HG02840 (cell line): ENCODE data around the gene PRRC1.

Source experiments
- ATAC-seq: cut with Tn5 transposase; IDR thresholded peaks from one replicate; pipeline ENCODE4 v1.9.1; 2021; ENCODE audit warnings: mild to moderate bottlenecking, moderate library complexity, moderate number of reproducible peaks; ENCODE audit not compliant: unreplicated experiment, low FRiP score

PRRC1 gene

DNA sequence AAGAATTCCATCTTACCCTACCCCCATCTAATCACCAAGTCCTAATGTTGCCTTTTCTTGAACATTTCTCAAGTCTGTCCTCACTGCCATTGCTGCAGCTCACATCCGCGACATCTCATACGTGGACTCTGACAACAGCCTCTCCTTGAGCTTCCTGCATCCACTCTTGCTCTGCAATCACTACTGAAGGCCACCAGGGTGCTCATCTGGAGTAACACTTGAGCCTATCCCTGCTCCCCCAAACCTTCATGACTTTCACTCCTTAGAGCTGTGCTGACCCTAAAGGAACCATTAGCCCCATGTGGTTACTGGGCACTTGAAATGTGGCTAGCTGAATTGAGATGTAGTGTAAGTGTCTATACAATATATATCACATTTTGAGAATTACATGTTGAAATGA, 85.0 kb downstream of the PRRC1 start:
- ATAC-seq, result no peak

DNA sequence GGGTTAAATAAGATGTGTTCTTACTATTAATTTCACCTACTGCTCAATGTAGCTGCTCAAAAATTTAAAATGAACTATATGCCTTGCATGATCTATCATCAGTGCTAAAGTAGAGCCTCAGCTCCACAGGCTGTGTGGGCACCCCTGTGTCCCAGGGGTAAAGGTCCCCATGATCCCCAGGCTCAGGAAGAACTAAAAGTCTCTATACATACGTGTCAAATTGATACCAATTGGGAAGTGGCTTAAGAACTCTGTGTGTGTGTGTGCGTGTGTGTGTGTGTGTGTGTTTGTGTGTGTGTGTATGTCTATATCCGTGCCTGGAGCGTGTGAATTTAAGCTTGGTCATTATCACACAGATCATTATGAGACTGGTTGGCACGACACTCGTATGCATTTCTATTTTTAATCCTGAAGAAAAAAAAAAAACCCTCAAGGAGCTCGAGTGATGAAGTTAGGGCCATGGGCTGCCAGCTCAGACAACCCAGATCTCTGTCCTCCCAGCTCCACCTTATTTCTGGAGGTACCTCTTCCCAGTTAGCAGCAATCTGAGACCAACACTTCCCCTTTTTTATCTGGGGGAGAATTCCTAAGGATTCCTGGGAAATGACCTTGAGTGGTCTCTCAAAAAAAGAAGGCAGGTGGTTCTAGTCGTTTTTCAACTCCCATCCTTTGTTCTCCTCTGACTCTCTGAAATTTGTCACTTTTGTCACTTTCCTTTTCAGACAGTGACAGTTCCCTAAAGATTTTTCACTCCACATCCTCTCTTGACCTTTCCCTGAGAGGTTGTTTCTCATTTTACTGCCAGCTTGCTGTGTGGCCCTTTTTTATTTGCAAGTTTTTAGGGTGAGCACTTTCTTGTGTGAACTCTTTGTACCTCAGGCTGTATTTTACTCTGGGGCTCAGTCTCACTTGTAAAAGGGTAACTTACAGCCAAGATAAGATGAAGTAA, 85.7 kb downstream of the PRRC1 start:
- no peak for ATAC-seq
